Fibroblast of skin of right quadriceps (primary cell): ENCODE results near the gene B4GALNT4.
A peak's percentile ranks its signal among the peaks of the same experiment; 100 is the strongest.
"Not testable (repeated sequence)": the region's sequence is repeated elsewhere in the genome, so short reads cannot be mapped to it uniquely, and the experiment has no call there.

Experiments used
- DNase-seq: peaks from one replicate; pipeline ENCODE4 v3.0.0-alpha.2; 2013

B4GALNT4 gene

GRCh38 chr11:336659-337198 is 32.6 kb upstream of the B4GALNT4 start:
- no peak for DNase-seq

DNA sequence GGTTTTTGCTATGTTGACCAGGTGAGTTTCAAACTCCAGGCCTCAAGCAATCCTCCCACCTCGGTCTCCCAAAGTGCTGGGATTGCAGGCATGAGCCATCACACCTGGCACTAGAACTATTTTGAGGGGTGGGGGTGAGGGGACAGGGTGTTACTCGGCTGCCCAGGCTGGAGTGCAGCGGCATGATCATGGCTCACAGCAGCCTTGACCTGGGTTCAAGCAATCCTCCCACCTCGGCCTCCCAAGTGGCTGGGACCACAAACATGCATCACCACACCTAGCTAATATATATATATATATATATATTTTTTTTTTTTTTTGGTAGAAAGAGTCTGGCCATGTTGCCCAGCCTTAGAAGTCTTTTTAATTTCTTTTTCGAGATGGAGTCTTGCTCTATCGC is 31.6 kb upstream of the B4GALNT4 start:
- no peak for DNase-seq

DNA sequence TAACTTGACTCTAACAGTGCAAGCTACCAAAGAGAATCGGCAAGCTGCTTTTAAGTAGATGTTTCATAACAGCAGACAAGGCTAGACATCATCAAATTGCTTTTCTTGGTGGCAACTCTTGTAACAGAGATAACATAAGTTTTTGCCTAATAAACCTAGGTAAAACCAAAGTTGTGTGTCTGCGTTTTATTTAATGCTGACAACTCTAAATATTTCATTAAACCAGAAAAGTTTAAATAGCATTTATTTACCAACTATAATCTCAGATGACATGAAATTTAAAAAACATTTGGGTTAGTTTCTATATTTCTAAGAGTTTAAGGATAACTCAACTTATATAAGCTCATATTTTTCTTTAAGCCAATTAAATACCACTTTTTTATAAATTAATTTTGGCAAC is 29.3 kb upstream of the B4GALNT4 start:
- no peak for DNase-seq

DNA sequence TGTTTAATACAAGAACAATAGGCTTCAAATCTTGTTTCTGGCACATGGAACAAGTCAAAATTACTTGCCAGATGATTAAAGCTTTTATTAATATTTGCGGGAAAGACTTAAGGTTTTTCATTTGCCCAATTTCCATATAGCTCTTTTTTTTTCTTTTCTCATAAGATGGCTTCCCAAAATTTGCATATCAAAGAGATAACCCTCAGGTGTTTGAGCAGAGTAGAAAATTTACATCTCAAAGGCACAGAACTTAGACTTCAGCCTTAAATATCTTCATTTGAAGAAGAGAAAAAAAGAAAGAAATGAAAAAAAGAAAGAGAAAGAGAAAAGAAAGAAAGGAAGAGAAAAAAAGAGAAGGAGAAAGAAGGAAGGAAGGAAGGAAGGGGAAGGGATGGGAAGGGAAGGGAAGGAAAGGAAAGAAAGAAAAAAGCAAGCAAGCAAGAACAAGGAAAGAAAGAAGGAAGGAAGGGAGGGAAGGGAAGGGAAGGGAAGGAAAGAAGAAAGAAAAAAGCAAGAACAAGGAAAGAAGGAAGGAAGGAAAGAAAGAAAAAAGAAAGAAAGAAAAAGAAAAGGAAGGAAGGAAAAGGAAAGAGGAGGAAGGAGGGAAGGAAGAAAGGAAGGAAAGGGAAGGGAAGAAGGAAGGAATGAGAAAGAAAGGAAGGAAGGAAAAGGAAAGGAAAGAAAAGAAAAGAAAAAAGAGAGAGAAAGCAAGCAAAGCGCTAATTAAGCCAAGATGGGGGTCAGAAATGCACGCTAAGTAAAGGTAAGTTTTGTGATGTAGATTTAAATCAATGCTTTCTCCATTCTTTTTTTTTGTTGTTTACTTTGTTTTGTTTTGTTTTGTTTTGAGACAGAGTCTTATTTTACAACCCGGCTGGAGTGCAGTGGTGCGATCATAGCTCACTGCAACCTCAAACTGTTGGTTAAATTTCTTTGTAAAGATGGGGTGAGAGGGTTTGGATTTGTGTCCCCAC is 28.5 kb upstream of the B4GALNT4 start:
- no peak for DNase-seq

- DNase-seq: no peak
Measured at GRCh38 chr11:342328-342727, 27.0 kb upstream of the B4GALNT4 start.

DNA sequence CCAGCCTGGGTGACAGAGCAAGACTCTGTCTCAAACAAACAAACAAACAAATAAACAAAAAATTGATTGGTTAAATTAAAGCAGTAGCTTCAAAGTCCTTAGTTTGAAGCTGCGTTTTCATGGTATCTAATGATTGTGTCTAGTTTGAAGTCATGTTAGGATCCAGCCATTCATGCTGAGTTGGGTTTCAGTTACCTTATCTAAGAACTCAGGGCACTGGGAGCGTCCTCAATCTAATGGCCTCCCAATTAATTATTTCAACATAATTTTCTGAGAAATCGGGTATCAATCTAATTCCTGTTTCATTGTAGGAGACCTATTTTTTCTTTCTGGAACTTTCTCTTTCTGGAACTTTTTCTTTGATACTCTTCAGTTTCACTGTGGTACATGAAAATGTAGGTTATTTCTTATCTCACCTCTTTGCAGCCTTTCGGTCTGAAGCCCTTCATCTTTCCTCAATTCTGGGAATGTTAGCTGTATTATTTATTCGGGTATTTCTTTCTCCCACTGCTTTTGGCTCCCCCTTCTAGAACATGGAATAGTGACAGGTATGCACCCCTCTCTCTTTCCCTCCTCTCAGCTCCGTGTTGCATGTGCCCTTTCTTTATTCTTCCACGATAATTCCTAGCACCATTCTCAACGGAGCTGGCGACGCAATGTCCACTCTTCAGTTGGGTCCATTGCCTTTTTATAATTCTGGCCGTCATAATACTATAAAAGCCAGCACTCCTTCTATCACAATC is 24.3 kb upstream of the B4GALNT4 start:
- no peak for DNase-seq

DNA sequence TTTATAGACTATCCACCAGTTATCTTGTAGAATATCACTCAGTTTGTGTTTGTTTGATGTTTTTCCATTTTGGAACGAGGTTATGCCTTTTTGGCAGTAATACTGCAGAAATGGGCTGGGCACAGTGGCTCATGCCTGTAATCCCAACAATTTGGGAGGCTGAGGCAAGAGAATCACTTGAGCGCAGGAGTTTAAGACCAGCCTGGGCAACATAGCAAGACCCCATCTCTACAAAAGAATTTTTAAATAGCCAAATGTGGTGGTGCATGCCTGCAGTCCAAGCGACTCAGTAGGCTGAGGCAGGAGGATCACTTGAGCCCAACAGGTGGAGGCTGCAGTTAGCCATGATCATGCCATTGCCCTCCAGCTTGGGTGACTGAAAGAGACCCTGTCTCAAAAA is 22.8 kb upstream of the B4GALNT4 start:
- no peak for DNase-seq

GRCh38 chr11:349270-349954 is 19.9 kb upstream of the B4GALNT4 start:
- DNase-seq: not testable (repeated sequence)

- DNase-seq: not testable (repeated sequence)
Measured at GRCh38 chr11:350033-350722, 19.1 kb upstream of the B4GALNT4 start.

GRCh38 chr11:350723-351255 is 18.5 kb upstream of the B4GALNT4 start:
- no peak for DNase-seq

DNA sequence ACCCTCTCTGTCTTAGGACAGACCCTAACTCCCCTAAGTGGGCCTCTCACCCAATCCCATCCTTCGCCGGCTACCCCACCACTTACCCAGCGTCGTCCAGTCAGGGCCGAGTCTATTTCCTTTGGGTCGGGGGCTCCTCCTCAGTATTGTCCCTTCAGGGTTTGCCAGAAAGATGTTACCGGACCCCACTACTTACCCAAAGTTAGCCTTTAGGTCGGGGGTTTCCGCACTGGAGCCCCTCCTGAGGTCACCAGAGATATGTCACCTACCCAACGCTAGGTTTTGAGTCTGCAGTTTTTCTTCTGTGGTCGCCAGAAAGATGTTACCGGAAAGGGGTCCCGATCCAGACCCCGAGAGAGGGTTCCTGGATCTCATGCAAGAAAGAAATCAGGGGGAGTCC is 17.9 kb upstream of the B4GALNT4 start:
- no peak for DNase-seq

DNA sequence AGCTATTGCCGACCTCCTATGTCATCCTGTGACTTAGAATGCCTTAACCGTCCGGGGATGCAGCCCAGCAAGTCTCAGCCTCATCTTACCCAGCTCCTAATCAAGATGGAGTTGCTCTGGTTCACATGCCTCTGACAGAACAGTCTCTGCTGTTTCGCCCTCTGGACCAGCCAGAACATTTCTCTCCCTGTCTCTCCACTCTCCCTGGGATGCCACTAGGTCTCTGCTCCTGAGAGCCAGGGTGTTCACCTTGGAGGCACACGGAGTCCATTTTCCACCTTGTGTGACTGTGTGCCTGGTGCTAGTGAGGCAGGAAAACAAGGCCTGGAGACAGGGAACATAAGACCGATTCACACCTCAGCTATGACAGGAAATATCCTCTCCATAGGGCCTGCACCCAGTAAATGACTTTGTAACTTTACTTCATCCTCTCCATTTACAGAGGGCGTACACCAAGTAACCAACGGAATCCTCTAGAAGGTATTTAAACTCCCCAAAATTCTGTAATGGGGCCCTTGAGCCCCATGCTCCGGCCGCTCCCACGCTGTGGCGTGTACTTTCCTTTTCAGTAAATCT is 16.8 kb upstream of the B4GALNT4 start:
- no peak for DNase-seq

GRCh38 chr11:353179-353873 is 16.0 kb upstream of the B4GALNT4 start:
- DNase-seq: peak; percentile 65

- peak; percentile 98 for DNase-seq
Measured at GRCh38 chr11:355581-356458, 13.5 kb upstream of the B4GALNT4 start.

GRCh38 chr11:356610-357009 is 12.7 kb upstream of the B4GALNT4 start:
- no peak for DNase-seq

DNA sequence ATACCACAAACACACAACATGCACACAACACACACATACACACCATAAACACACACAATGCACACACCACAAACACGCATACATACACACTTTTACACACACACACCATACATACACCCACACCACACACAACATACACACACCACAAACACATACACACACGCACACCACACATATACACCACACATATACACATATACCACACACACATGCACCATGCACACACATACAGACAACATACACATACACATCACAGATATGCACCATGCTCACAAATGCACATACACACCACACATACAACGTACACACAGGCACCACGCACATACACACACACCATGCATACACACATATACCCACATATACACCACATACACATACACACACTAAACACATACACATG is 11.7 kb upstream of the B4GALNT4 start:
- no peak for DNase-seq

DNA sequence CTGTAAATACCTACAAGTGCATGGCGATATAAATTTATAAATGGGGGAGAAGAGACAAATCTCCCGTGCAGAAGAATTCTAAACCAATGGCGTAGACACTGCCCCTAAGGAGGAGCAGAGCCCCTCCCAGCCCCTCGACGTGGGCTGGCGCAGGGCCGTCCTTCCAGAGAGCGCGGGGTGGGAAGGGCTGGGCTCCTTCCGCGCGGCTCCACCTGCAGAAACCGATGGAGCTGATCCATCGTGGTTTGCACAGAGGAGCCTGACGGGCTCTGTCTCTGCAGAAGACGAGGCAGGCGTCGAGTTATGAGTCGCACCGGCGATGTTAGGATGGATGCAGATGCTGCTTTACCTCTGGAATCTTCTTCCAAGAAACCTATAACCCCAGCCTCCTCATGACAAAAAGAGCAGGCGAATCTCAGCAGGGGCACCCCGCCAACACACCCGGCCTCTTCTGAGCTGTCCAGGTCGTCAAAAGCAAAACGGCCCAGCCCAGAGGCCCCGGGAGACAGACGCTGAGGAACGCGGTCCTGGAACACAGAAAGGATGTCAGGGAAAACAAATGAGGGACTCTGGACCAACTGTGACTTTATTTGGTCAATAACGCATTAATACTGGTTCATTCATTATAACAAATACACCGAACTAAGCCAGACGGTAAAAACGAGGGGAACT is 11.0 kb upstream of the B4GALNT4 start:
- DNase-seq: no peak

DNA sequence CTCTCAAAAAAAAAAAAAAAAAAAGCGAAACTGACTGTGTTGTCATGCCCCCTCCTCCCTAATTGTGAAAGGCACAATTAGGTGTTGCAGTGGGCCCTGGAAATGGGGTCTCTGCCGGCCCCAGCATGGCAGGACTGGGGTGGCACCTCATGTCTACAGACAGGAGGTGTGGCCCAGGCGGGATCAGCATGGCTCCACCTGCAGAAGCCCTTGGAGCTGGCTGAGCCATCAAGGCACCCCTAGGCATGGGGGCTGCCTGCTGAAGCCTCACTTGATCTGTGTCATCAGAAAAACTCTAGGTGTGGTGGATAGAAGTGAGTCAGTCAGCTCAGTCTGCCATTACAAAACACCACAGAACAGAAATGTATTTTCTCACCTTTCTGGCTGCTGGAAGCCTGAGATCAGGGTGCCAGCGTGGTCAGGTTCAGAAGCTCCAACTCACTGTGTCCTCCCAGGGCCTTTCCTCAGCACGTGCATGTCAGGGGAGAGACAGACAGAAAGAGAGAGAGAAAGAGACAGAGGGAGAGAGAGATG is 10.1 kb upstream of the B4GALNT4 start:
- no peak for DNase-seq
